Nephron progenitor cell (in vitro differentiated cells): Measurements from ENCODE around the gene ARHGAP42.

Source experiments
- DNase-seq: peaks from one replicate; pipeline ENCODE4 v3.0.0; 2021
- H3K27ac Mint-ChIP-seq: 2 replicates; pipeline ENCODE4 v1.8.0; 2021; ENCODE audit warnings: mild to moderate bottlenecking, moderate library complexity, mixed read lengths
- H3K27me3 Mint-ChIP-seq: 2 replicates; pipeline ENCODE4 v1.8.0; 2021; ENCODE audit warnings: mild to moderate bottlenecking, low read depth, mixed read lengths; ENCODE audit not compliant: poor library complexity
- H3K36me3 Mint-ChIP-seq: 2 replicates; pipeline ENCODE4 v1.8.0; 2021; ENCODE audit warnings: low read depth, mixed read lengths
- H3K4me1 Mint-ChIP-seq: 2 replicates; pipeline ENCODE4 v1.8.0; 2021; ENCODE audit warnings: mixed read lengths
- H3K4me3 Mint-ChIP-seq: 2 replicates; pipeline ENCODE4 v1.8.0; 2021; ENCODE audit warnings: mild to moderate bottlenecking, moderate library complexity, mixed read lengths
- H3K9me3 Mint-ChIP-seq: 2 replicates; pipeline ENCODE4 v1.8.0; 2021; ENCODE audit warnings: mild to moderate bottlenecking, moderate library complexity, mixed read lengths
- TF ChIP-seq, protein P1 (sequence below): fragments of 200-600 bp; sonication (generic); IDR thresholded peaks from 2 replicates; pipeline ENCODE4 v1.5.0; 2021; ENCODE audit warnings: antibody characterized with exemption

The ARHGAP42 gene

DNA sequence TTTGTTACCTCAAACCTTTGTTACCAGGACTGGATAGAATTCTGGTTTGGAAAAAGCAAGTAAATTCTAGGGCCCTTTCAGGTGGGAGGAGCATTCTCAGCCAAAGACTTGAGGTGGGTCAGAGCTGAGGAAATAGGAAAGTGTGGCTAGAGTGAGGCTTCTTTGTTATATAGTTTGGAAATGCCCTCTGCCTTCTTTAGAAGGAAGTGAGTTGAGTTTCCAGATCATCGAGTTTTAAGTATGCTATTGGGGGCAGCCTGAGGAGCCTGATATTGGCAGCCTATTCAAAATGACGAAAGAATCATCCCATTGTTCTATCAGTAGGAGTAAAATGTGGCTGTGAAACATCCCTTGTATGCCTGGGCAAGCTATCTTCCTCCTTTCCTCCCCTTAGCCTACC is 134.1 kb downstream of the ARHGAP42 start:
- H3K36me3 Mint-ChIP-seq = no peaks in the 10 kb centered on the region
- peaks cover 28% of the 10 kb centered on the region for H3K4me1 Mint-ChIP-seq
- peak overlapping the region; percentile 1 for H3K27ac Mint-ChIP-seq
- TF ChIP-seq, protein P1, sequence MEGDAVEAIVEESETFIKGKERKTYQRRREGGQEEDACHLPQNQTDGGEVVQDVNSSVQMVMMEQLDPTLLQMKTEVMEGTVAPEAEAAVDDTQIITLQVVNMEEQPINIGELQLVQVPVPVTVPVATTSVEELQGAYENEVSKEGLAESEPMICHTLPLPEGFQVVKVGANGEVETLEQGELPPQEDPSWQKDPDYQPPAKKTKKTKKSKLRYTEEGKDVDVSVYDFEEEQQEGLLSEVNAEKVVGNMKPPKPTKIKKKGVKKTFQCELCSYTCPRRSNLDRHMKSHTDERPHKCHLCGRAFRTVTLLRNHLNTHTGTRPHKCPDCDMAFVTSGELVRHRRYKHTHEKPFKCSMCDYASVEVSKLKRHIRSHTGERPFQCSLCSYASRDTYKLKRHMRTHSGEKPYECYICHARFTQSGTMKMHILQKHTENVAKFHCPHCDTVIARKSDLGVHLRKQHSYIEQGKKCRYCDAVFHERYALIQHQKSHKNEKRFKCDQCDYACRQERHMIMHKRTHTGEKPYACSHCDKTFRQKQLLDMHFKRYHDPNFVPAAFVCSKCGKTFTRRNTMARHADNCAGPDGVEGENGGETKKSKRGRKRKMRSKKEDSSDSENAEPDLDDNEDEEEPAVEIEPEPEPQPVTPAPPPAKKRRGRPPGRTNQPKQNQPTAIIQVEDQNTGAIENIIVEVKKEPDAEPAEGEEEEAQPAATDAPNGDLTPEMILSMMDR = no peak
- no peaks in the 10 kb centered on the region for H3K9me3 Mint-ChIP-seq
- DNase-seq = no peak
- no peak overlapping the region for H3K4me3 Mint-ChIP-seq
- no peaks in the 10 kb centered on the region for H3K27me3 Mint-ChIP-seq

DNA sequence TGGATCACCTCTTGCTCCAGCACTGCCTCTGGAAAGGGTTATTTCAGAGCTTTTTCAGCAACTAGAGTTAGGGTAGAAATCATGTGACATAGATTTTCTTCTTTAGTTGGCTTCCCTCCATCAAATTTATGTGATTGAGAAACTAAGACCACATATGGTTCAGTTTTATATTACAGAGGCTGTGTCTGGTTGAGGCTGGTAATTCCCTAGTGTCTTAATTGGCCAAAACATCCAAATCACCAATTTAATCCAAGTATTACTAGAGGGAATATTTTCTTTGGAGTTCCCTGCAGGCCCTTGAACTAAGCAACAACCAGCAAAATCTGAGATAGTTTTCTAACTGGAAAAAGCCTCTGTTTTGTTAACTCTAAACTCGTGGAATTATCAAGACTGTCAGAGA is 136.3 kb downstream of the ARHGAP42 start:
- peaks cover 39% of the 10 kb centered on the region for H3K4me1 Mint-ChIP-seq
- peak overlapping the region; percentile 62 for H3K27ac Mint-ChIP-seq
- no peaks in the 10 kb centered on the region for H3K36me3 Mint-ChIP-seq
- DNase-seq = no peak
- H3K9me3 Mint-ChIP-seq = no peaks in the 10 kb centered on the region
- no peaks in the 10 kb centered on the region for H3K27me3 Mint-ChIP-seq
- H3K4me3 Mint-ChIP-seq = no peak overlapping the region
- TF ChIP-seq, protein P1 = no peak

DNA sequence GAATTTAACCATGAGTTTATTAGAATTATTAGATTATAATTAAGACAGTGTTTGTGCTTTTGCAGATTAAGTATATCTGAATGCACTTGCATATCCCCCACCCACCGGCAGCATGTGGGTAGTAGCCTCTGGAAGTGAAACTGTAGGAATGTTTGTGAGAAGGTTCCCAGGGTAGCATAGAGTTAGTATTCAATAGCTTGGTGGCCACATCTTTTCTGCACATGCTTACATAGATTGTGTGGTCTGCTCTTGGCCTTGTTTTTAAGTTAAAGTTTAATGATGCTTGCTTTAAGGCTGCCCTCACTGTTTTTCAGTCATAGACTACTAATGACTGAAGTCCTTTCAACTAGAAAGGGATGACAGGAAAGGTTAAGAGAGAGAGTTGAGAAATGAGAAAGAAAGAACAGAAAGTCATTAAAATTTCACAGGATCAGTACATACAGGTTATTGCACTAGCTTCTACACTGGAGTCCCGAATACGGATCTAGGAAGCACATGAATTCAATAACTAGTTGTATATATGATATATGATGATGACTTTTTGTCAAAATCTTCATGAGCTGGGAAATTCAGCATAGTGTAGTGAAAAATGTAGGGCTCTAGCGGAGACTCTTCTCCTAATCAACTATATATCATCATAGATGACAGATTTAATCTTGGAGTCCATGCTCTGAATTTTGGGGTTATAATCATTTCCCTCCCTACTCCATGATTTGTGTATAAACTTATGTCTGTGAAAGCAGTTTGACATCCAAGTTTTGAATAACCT is 137.1 kb downstream of the ARHGAP42 start:
- no peaks in the 10 kb centered on the region for H3K27me3 Mint-ChIP-seq
- no peak for DNase-seq
- H3K27ac Mint-ChIP-seq = no peak overlapping the region
- TF ChIP-seq, protein P1 = no peak
- H3K9me3 Mint-ChIP-seq = no peaks in the 10 kb centered on the region
- no peaks in the 10 kb centered on the region for H3K36me3 Mint-ChIP-seq
- H3K4me1 Mint-ChIP-seq = peaks cover 41% of the 10 kb centered on the region
- no peak overlapping the region for H3K4me3 Mint-ChIP-seq

DNA sequence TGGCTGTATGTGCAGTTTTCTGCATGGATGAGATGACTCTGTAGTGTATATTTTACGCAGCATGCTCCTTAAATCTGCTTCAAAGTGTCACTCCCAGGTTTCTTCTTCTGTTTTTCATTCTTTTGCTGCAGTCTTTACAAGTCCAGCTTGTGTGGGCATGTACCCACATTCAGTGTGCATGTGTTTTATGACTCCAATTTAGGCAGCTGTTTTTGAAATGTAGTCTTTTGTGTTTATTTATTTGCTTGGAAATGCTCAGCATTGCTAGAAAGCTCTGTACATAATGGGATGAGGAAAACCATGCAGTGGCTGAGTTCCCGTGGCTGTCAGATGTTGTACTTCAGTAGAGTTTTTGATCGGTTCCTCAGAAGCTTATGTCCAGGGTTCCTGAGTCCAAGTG is 138.5 kb downstream of the ARHGAP42 start:
- no peaks in the 10 kb centered on the region for H3K27me3 Mint-ChIP-seq
- DNase-seq = no peak
- no peaks in the 10 kb centered on the region for H3K9me3 Mint-ChIP-seq
- H3K4me3 Mint-ChIP-seq = no peak overlapping the region
- H3K36me3 Mint-ChIP-seq = no peaks in the 10 kb centered on the region
- no peak overlapping the region for H3K27ac Mint-ChIP-seq
- TF ChIP-seq, protein P1 = no peak
- peaks cover 48% of the 10 kb centered on the region for H3K4me1 Mint-ChIP-seq

DNA sequence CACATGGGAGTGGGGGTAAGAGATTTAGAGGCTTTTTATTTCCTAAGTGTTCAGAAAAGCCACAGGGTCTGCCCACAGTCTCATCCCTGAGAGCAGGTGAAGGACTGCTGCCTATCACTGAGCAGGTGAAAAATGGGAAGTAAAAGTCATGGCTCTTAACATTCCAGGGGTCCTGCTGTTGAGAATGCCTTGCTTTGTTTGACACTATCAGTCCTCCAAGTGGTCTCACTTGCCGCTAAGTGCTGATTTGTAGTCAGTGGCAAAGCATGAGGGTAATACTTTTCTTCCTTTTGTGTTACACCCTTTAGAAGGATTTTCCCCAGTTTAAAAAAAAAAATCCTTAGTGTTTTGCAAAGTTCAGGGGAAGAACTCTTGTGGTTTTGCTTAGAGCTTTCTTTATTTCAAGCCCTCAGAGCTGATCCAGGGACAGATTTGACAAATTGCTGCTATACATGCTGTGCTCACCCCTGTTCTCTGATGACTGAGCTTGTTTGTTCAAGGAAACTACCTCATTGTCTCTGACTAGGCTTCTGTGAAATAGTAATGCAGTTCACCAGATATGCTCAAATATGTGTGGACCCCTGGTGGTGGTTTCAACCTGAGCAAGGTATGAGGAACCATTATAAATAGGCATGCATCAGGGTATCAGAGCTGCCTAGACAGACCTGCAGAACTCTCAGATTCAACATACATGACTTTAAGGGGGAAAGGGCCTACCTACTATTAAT is 141.0 kb downstream of the ARHGAP42 start:
- peak; percentile 10 for DNase-seq
- Mint-ChIP-seq H3K27me3 (no peaks in the 10 kb centered on the region), H3K27ac (peak overlapping the region; percentile 71), H3K4me1 (peaks cover 32% of the 10 kb centered on the region), H3K36me3 (no peaks in the 10 kb centered on the region), H3K9me3 (no peaks in the 10 kb centered on the region), H3K4me3 (no peak overlapping the region)
- TF ChIP-seq, protein P1 = peak; percentile 23
